OCI-LY3 (cell line): ENCODE results near the gene CA4.

Experiments
- H2AFZ ChIP-seq: fragments of 200-600, 300-600 bp; shearing (Covaris generic); 2 replicates; pipeline ENCODE4 v1.6.0; 2014; ENCODE audit warnings: antibody characterized with exemption, low read depth, low read length
- H3K27ac ChIP-seq: fragments of 200-600, 300-600 bp; sonication (generic); 2 replicates; pipeline ENCODE4 v1.5.1; 2014; ENCODE audit warnings: mild to moderate bottlenecking, low read length, moderate library complexity, mixed read lengths
- H3K27me3 ChIP-seq: fragments of 200-600, 300-600 bp; sonication (generic); 2 replicates; pipeline ENCODE4 v1.6.1; 2014; ENCODE audit warnings: low read depth, low read length, mixed read lengths
- H3K36me3 ChIP-seq: fragments of 200-600, 300-600 bp; sonication (generic); replicated peaks from 2 replicates; pipeline ENCODE3; 2014; ENCODE audit warnings: low read depth, low read length, mixed read lengths
- H3K4me1 ChIP-seq: fragments of 300-600, 200-600 bp; sonication (generic); 2 replicates; pipeline ENCODE4 v1.6.1; 2014; ENCODE audit warnings: low read length, mixed read lengths
- H3K4me2 ChIP-seq: fragments of 200-600, 300-600 bp; sonication (generic); 2 replicates; pipeline ENCODE4 v1.6.1; 2014; ENCODE audit warnings: low read length, mixed read lengths
- H3K4me3 ChIP-seq: fragments of 300-600, 200-600 bp; sonication (generic); 2 replicates; pipeline ENCODE4 v1.5.1; 2014; ENCODE audit warnings: antibody characterized with exemption, mild to moderate bottlenecking, low read length, moderate library complexity
- H3K79me2 ChIP-seq: fragments of 300-600, 200-600 bp; shearing (Covaris generic); 2 replicates; pipeline ENCODE4 v1.6.1; 2014; ENCODE audit warnings: mild to moderate bottlenecking, low read length, mixed read lengths
- H3K9ac ChIP-seq: fragments of 300-600, 200-600 bp; shearing (Covaris generic); 2 replicates; pipeline ENCODE4 v1.6.0; 2014; ENCODE audit warnings: mild to moderate bottlenecking, low read length, moderate library complexity
- H3K9me3 ChIP-seq: fragments of 200-600, 300-600 bp; shearing (Covaris generic); 2 replicates; pipeline ENCODE4 v1.6.1; 2014; ENCODE audit warnings: low read length, mixed read lengths; ENCODE audit not compliant: insufficient read depth
- H4K20me1 ChIP-seq: fragments of 200-600, 300-600 bp; sonication (generic); 2 replicates; pipeline ENCODE4 v1.6.1; 2016; ENCODE audit warnings: low read length, mixed read lengths; ENCODE audit not compliant: insufficient read depth
- CTCF ChIP-seq: fragments of 200-600, 300-600 bp; sonication (generic); IDR thresholded peaks from 2 replicates; pipeline ENCODE4 v1.5.1; 2014; ENCODE audit warnings: antibody characterized with exemption, low read length, low read depth
- EZH2phosphoT487 ChIP-seq: fragments of 200-600 bp; shearing (Covaris generic); IDR thresholded peaks from 2 replicates; pipeline ENCODE4 v1.6.1; 2018; ENCODE audit warnings: antibody characterized with exemption, mixed run types, low read depth

CA4 gene

GRCh38 chr17:60127068-60128064 lies 22.4 kb upstream of the CA4 start:
- Histone ChIP-seq H3K9ac (no peak overlapping the region), H3K36me3 (no peaks in the 10 kb centered on the region), H3K4me2 (no peak overlapping the region), H3K9me3 (no peaks in the 10 kb centered on the region), H4K20me1 (no peaks in the 10 kb centered on the region), H2AFZ (no peak overlapping the region), H3K4me3 (no peak overlapping the region), H3K79me2 (no peaks in the 10 kb centered on the region), H3K27me3 (no peaks in the 10 kb centered on the region; the same call in 1 of the 2 replicates), H3K27ac (no peak overlapping the region), H3K4me1 (no peaks in the 10 kb centered on the region)
- no peak for TF ChIP-seq CTCF
- no peak for TF ChIP-seq EZH2phosphoT487

DNA sequence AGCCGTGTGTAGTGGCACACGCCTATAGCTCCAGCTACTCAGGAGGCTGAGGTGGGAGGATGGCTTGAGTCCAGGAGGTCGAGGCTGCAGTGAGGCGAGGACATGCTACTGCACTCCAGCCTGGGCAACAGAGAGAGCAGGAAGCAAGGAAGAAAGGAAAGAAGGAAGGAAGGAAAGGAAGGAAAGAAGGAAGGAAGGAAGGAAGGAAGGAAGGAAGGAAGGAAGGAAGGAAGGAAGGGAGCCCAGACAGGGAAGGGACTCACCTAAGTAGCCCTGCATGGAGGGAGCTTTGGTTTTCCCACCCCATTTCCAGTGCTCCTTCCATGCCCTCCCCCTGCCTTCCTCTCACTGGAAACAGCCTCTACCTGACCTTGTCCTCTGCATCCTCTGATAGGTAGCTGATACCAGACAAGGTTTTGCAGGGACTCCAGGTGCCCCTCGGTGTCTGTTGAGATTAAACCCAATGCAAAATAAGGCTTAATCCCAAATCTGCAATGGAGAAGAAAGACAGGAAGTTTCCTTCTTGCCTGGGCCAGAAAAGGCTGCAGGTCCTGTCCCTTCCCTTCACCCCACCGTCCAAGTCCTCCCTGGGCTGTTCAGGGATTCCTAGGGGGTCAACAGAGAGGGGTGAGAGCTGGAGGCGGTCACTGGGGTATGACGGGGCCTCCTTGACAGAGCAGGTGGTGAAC lies 21.5 kb upstream of the CA4 start:
- no peaks in the 10 kb centered on the region for H3K36me3 ChIP-seq
- no peak overlapping the region for H2AFZ ChIP-seq
- H4K20me1 ChIP-seq: no peaks in the 10 kb centered on the region
- no peak overlapping the region for H3K27ac ChIP-seq
- H3K9me3 ChIP-seq: no peaks in the 10 kb centered on the region
- no peaks in the 10 kb centered on the region for H3K79me2 ChIP-seq
- no peaks in the 10 kb centered on the region; the same call in 1 of the 2 replicates for H3K27me3 ChIP-seq
- H3K9ac ChIP-seq: no peak overlapping the region
- TF ChIP-seq EZH2phosphoT487: no peak
- TF ChIP-seq CTCF: no peak
- H3K4me3 ChIP-seq: no peak overlapping the region
- H3K4me1 ChIP-seq: no peaks in the 10 kb centered on the region
- no peak overlapping the region for H3K4me2 ChIP-seq

GRCh38 chr17:60129164-60129563 lies 20.6 kb upstream of the CA4 start:
- no peak overlapping the region for H3K27ac ChIP-seq
- H3K36me3 ChIP-seq: no peaks in the 10 kb centered on the region
- H2AFZ ChIP-seq: no peak overlapping the region
- H3K27me3 ChIP-seq: no peaks in the 10 kb centered on the region; the same call in 1 of the 2 replicates
- no peak for TF ChIP-seq CTCF
- TF ChIP-seq EZH2phosphoT487: no peak
- H3K4me2 ChIP-seq: no peak overlapping the region
- no peaks in the 10 kb centered on the region for H3K4me1 ChIP-seq
- H4K20me1 ChIP-seq: no peaks in the 10 kb centered on the region
- no peak overlapping the region for H3K4me3 ChIP-seq
- no peak overlapping the region for H3K9ac ChIP-seq
- no peaks in the 10 kb centered on the region for H3K79me2 ChIP-seq
- H3K9me3 ChIP-seq: no peaks in the 10 kb centered on the region

- no peaks in the 10 kb centered on the region for H4K20me1 ChIP-seq
- no peak overlapping the region for H3K4me2 ChIP-seq
- H3K27ac ChIP-seq: no peak overlapping the region
- H3K9me3 ChIP-seq: no peaks in the 10 kb centered on the region
- peaks cover 3% of the 10 kb centered on the region for H3K27me3 ChIP-seq
- H3K9ac ChIP-seq: no peak overlapping the region
- H2AFZ ChIP-seq: no peak overlapping the region
- H3K4me1 ChIP-seq: no peaks in the 10 kb centered on the region
- TF ChIP-seq CTCF (no peak), EZH2phosphoT487 (no peak)
- H3K79me2 ChIP-seq: no peaks in the 10 kb centered on the region
- no peaks in the 10 kb centered on the region for H3K36me3 ChIP-seq
- H3K4me3 ChIP-seq: no peak overlapping the region
Measured at GRCh38 chr17:60130466-60130865, 19.3 kb upstream of the CA4 start.
